ENCODE data around the gene ALDH1A2. TPM values are rescaled to one million over a fixed set of nuclear protein-coding genes. Genes with fewer than 3 reads are reported as not detected.

ALDH1A2 gene
- polyA plus RNA-seq, 1 donor from 2014 or later = 0.24 TPM

DNA sequence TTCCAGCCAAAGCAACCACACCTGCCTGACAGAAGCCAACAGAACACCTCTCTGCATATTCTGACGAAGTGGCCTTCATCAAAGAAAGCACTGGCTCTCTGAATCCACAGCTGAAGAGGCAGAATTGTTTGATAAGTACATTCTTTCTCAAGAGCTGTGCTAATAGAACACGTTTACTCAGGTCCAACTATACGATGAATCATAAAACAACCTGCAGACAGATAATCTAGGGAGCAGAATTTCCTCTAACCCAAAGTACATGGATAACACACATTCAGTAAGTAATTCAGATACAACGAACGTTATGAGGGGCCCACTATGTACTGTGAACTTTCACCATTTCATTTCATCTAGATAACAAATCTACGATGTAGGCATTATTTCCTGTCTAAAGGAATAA, 25.4 kb downstream of the ALDH1A2 start:
- H3K9ac ChIP-seq (ENCODE audit: low read length) = no peak overlapping the region
- no peaks in the 10 kb centered on the region for H3F3A ChIP-seq (ENCODE audit: insufficient read depth, low read length, poor library complexity, severe bottlenecking)
- H2AFZ ChIP-seq (ENCODE audit: low read depth, low read length) = no peak overlapping the region
- no peak overlapping the region for H3K4me2 ChIP-seq (ENCODE audit: low read length)
- H3K27me3 ChIP-seq (ENCODE audit: insufficient read depth, low read depth, low read length) = no peaks in the 10 kb centered on the region
- H3K4me3 ChIP-seq (ENCODE audit: low read length) = no peak overlapping the region
- no peaks in the 10 kb centered on the region for H3K79me2 ChIP-seq (replicated peaks; ENCODE audit: insufficient read depth, low read length)
- H3K36me3 ChIP-seq (ENCODE audit: insufficient read depth, low read length) = no peaks in the 10 kb centered on the region
- no peaks in the 10 kb centered on the region for H3K9me3 ChIP-seq (ENCODE audit: low read length)
- H4K20me1 ChIP-seq (ENCODE audit: insufficient read depth) = no peaks in the 10 kb centered on the region
- H3K9me2 ChIP-seq (ENCODE audit: insufficient read depth, low read length) = no peaks in the 10 kb centered on the region
- H3K27ac ChIP-seq (ENCODE audit: low read length) = no peak overlapping the region
- TF ChIP-seq EP300 (conservative IDR thresholded peaks at IDR 0.05; ENCODE audit: poor library complexity, severe bottlenecking) (no peak), TAF1 (IDR thresholded peaks at IDR 0.05; ENCODE audit: low read depth) (no peak), EZH2 (IDR thresholded peaks at IDR 0.05; ENCODE audit: borderline replicate concordance, insufficient read depth, low read length, poor library complexity, severe bottlenecking) (no peak)
- TF ChIP-seq, protein P1, sequence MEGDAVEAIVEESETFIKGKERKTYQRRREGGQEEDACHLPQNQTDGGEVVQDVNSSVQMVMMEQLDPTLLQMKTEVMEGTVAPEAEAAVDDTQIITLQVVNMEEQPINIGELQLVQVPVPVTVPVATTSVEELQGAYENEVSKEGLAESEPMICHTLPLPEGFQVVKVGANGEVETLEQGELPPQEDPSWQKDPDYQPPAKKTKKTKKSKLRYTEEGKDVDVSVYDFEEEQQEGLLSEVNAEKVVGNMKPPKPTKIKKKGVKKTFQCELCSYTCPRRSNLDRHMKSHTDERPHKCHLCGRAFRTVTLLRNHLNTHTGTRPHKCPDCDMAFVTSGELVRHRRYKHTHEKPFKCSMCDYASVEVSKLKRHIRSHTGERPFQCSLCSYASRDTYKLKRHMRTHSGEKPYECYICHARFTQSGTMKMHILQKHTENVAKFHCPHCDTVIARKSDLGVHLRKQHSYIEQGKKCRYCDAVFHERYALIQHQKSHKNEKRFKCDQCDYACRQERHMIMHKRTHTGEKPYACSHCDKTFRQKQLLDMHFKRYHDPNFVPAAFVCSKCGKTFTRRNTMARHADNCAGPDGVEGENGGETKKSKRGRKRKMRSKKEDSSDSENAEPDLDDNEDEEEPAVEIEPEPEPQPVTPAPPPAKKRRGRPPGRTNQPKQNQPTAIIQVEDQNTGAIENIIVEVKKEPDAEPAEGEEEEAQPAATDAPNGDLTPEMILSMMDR (IDR thresholded peaks at IDR 0.05; ENCODE audit: poor library complexity, severe bottlenecking) = no peak
- TF ChIP-seq, protein P2, sequence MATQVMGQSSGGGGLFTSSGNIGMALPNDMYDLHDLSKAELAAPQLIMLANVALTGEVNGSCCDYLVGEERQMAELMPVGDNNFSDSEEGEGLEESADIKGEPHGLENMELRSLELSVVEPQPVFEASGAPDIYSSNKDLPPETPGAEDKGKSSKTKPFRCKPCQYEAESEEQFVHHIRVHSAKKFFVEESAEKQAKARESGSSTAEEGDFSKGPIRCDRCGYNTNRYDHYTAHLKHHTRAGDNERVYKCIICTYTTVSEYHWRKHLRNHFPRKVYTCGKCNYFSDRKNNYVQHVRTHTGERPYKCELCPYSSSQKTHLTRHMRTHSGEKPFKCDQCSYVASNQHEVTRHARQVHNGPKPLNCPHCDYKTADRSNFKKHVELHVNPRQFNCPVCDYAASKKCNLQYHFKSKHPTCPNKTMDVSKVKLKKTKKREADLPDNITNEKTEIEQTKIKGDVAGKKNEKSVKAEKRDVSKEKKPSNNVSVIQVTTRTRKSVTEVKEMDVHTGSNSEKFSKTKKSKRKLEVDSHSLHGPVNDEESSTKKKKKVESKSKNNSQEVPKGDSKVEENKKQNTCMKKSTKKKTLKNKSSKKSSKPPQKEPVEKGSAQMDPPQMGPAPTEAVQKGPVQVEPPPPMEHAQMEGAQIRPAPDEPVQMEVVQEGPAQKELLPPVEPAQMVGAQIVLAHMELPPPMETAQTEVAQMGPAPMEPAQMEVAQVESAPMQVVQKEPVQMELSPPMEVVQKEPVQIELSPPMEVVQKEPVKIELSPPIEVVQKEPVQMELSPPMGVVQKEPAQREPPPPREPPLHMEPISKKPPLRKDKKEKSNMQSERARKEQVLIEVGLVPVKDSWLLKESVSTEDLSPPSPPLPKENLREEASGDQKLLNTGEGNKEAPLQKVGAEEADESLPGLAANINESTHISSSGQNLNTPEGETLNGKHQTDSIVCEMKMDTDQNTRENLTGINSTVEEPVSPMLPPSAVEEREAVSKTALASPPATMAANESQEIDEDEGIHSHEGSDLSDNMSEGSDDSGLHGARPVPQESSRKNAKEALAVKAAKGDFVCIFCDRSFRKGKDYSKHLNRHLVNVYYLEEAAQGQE (IDR thresholded peaks at IDR 0.05; ENCODE audit: borderline replicate concordance) = no peak

DNA sequence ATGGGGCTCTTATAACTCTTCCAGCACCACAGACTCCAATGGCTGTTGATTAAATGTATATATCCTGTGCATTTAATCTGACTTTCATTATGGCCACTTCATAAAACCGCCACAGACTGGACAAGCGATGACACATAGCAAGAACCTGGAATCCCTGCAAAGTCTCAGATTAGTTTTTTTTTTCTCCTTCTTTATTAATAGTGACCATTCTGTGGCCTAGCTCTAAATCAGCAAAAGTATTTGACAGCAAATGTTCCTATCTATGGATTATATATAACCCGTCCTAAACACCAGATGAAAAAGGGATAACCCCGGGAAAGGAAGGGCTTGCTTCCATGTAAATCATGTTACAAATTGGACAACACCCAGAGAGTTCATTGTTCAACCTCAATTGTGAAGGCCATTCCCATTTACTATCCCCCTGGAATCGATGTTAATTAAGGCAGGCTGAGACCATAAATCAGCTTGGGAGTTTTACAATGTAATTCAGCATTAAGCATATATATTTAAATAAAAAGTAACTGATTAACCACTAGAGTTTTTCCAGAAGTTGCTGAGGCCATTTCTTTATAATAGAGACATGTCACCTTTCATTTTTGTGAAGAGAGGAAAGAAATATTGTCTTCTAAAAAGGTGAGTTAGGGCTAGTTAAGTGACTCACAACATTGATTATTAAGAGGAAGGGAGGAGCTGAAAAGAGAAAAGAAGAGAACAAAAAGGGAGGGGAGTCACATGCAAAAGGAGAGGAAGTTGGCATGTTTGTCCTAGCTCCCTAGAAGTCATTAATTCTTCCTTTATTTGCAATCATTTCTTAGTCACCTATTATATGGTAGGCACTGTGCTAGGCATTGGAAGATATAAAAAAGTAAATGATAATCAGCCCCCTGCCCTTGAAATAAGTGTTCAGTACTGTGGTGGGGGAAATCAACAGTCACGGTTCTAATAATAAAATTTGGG, 26.2 kb downstream of the ALDH1A2 start:
- Histone ChIP-seq H3K4me3 (ENCODE audit: low read length) (no peak overlapping the region), H3K79me2 (replicated peaks; ENCODE audit: insufficient read depth, low read length) (no peaks in the 10 kb centered on the region), H3K9me3 (ENCODE audit: low read length) (no peaks in the 10 kb centered on the region), H4K20me1 (ENCODE audit: insufficient read depth) (no peaks in the 10 kb centered on the region), H2AFZ (ENCODE audit: low read depth, low read length) (no peak overlapping the region), H3K9ac (ENCODE audit: low read length) (no peak overlapping the region), H3K27me3 (ENCODE audit: insufficient read depth, low read depth, low read length) (no peaks in the 10 kb centered on the region), H3F3A (ENCODE audit: insufficient read depth, low read length, poor library complexity, severe bottlenecking) (no peaks in the 10 kb centered on the region), H3K36me3 (ENCODE audit: insufficient read depth, low read length) (no peaks in the 10 kb centered on the region), H3K4me2 (ENCODE audit: low read length) (no peak overlapping the region), H3K9me2 (ENCODE audit: insufficient read depth, low read length) (no peaks in the 10 kb centered on the region), H3K27ac (ENCODE audit: low read length) (no peak overlapping the region)
- no peak for TF ChIP-seq RAD21 (conservative IDR thresholded peaks at IDR 0.05)

Data from neural cell (in vitro differentiated cells).